Motor neuron (in vitro differentiated cells): ENCODE measurements around the gene SEL1L2. TPM values are rescaled to one million over a fixed set of nuclear protein-coding genes. Genes with fewer than 3 reads are reported as not detected.

Experiments
- total RNA-seq, 8 experiments: library from RNA; unstranded; fragments of 300-600 nt; gene quantifications; 2 replicates each; pipeline versions ENCODE4 v1.2.3 to v1.2.4, GENCODE V29; 2022

Gene SEL1L2
- total RNA-seq, 8 experiments from 2014 or later = 0.27 to 1.00 (median 0.49) TPM; not detected in 5

Other genes with a start within 250 kb of the SEL1L2 start
- gene ESF1, start 205.7 kb downstream of the SEL1L2 start, total RNA-seq = 10 to 100 TPM; 13.9 to 29.6 (median 21.8) TPM
- gene NDUFAF5, start 205.6 kb downstream of the SEL1L2 start, total RNA-seq = 10 to 100 TPM; 17.4 to 33.3 (median 29.4) TPM
- gene MACROD2, start 4.9 kb upstream of the SEL1L2 start, total RNA-seq = 10 to 100 TPM in 6 of 8 experiments, 1 to 10 TPM in 2; 4.3 to 24.9 (median 10.4) TPM